HepG2 (cell line): ENCODE data around the gene CNTNAP3B.
"Not testable (repeated sequence)": the region's sequence is repeated elsewhere in the genome, so short reads cannot be mapped to it uniquely, and the experiment has no call there.

Source experiments
- ERF ChIP-seq: IDR thresholded peaks from 2 replicates; pipeline ENCODE4 v1.6.1; 2018; ENCODE audit warnings: missing biosample characterization, missing genetic modification reagents
- ZNF224 ChIP-seq: sonication (generic); formaldehyde crosslinking; IDR thresholded peaks from 2 replicates; pipeline ENCODE4 v1.5.0; 2020; ENCODE audit warnings: mild to moderate bottlenecking, missing genetic modification reagents
- TF ChIP-seq, protein P1 (sequence below): sonication (generic); formaldehyde crosslinking; IDR thresholded peaks from 2 replicates; pipeline ENCODE4 v1.4.0; 2020; ENCODE audit warnings: missing genetic modification reagents
- TF ChIP-seq, protein P2 (sequence below): sonication (generic); formaldehyde crosslinking; conservative IDR thresholded peaks from 2 replicates; pipeline ENCODE4 v1.8.1; 2023; ENCODE audit warnings: missing genetic modification reagents

DNA sequence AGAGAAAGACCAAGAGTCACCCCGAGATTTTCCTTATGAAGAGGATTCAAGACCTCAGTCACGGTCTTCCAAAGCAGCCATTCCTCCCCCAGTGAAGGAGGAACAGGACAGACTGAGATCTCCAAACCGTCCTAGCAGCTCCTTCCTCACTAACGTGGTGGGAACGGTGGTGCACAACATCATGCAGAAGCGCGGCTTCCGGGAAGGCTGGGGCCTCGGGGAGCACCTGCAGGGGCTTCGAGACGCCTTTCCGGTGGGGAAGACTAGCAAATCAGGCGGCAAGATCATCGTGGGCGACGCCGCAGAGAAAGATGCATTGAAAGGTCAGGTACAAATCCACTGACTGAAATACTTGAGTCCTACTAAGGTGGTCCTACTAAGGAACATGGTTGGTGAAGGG lies 154.3 kb downstream of the CNTNAP3B start:
- TF ChIP-seq, protein P1, sequence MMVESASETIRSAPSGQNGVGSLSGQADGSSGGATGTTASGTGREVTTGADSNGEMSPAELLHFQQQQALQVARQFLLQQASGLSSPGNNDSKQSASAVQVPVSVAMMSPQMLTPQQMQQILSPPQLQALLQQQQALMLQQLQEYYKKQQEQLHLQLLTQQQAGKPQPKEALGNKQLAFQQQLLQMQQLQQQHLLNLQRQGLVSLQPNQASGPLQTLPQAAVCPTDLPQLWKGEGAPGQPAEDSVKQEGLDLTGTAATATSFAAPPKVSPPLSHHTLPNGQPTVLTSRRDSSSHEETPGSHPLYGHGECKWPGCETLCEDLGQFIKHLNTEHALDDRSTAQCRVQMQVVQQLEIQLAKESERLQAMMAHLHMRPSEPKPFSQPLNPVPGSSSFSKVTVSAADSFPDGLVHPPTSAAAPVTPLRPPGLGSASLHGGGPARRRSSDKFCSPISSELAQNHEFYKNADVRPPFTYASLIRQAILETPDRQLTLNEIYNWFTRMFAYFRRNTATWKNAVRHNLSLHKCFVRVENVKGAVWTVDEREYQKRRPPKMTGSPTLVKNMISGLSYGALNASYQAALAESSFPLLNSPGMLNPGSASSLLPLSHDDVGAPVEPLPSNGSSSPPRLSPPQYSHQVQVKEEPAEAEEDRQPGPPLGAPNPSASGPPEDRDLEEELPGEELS (CRISPR knock-in tag) = not testable (repeated sequence)
- TF ChIP-seq ZNF224, ERF (CRISPR knock-in tag): not testable (repeated sequence)
- TF ChIP-seq, protein P2, sequence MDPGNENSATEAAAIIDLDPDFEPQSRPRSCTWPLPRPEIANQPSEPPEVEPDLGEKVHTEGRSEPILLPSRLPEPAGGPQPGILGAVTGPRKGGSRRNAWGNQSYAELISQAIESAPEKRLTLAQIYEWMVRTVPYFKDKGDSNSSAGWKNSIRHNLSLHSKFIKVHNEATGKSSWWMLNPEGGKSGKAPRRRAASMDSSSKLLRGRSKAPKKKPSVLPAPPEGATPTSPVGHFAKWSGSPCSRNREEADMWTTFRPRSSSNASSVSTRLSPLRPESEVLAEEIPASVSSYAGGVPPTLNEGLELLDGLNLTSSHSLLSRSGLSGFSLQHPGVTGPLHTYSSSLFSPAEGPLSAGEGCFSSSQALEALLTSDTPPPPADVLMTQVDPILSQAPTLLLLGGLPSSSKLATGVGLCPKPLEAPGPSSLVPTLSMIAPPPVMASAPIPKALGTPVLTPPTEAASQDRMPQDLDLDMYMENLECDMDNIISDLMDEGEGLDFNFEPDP (CRISPR knock-in tag) = not testable (repeated sequence)
